SU-DHL-6 (cell line): ENCODE measurements around the gene NFIA.

Source experiments
- EZH2phosphoT487 ChIP-seq: fragments of 200-600 bp; sonication (generic), shearing (Covaris generic); conservative IDR thresholded peaks from 2 replicates; pipeline ENCODE4 v1.6.1; 2018; ENCODE audit warnings: mild to moderate bottlenecking, antibody characterized with exemption, low read length, moderate library complexity, mixed read lengths
- TF ChIP-seq, protein P1 (sequence below): fragments of 200-600 bp; sonication (generic); IDR thresholded peaks from one replicate; pipeline ENCODE4 v1.5.1; 2017; ENCODE audit warnings: antibody characterized with exemption, mild to moderate bottlenecking, low read length, moderate library complexity; ENCODE audit not compliant: insufficient read depth, poor library complexity, severe bottlenecking

DNA sequence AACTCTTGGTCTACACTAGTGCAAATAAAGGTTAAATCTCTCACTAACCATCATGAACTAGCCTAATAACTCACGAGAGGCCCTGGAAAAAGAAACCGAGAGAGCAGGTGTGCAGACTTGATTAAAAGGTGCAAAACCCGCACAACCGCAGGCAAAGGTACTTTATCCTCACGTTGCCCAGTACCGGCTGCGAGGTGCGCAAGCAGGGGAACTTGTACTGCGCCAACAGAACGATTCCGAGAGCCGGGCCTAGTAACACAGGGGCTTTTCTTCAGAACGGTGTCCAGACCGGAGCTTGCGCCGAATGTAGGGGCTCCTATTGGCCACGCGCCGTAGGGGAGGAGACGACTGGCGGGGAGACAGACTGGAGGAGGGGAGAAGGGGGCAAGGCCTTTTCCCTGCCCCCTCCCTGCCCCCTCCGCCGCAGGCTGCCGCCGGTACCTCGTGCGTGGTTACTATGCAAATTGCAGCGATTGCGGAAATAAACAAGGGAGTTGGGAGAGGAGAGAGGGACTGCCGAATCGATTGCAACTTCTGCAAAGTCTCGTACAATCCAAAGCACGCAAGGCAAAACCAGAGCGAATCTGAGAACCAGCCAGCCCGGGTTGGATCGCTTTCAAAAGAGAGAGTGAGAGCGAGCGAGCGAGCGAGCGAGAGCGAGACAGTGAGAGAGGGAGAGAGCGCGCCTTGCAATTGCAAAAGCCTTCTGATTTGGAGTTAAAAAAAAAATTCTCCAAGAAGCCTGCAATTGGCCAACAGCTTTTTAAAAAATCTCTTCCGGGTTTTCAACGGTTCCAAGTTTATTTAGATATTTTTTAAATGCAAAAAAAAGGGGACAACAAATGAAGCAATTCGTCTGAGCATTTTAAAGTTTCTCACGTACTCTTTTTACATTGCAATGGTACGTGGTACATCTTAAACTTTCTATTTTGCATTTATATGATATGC lies 5.4 kb upstream of the NFIA start:
- TF ChIP-seq, protein P1, sequence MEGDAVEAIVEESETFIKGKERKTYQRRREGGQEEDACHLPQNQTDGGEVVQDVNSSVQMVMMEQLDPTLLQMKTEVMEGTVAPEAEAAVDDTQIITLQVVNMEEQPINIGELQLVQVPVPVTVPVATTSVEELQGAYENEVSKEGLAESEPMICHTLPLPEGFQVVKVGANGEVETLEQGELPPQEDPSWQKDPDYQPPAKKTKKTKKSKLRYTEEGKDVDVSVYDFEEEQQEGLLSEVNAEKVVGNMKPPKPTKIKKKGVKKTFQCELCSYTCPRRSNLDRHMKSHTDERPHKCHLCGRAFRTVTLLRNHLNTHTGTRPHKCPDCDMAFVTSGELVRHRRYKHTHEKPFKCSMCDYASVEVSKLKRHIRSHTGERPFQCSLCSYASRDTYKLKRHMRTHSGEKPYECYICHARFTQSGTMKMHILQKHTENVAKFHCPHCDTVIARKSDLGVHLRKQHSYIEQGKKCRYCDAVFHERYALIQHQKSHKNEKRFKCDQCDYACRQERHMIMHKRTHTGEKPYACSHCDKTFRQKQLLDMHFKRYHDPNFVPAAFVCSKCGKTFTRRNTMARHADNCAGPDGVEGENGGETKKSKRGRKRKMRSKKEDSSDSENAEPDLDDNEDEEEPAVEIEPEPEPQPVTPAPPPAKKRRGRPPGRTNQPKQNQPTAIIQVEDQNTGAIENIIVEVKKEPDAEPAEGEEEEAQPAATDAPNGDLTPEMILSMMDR = no peak
- no peak for TF ChIP-seq EZH2phosphoT487
